ENCODE data around the gene ITCH.
"Not testable (repeated sequence)": the region's sequence is repeated elsewhere in the genome, so short reads cannot be mapped to it uniquely, and the experiment has no call there.

GRCh38 chr20:34400776-34401175 lies 37.7 kb downstream of the ITCH start:
- TF ChIP-seq POLR2AphosphoS5 (IDR thresholded peaks at IDR 0.05; ENCODE audit: low read depth, low read length); TAF1 (IDR thresholded peaks at IDR 0.05; ENCODE audit: borderline replicate concordance, low read depth, low read length); POLR2A (IDR thresholded peaks at IDR 0.05; ENCODE audit: low read depth, low read length): not testable (repeated sequence)
